ENCODE measurements around the gene ZNF408.

DNA sequence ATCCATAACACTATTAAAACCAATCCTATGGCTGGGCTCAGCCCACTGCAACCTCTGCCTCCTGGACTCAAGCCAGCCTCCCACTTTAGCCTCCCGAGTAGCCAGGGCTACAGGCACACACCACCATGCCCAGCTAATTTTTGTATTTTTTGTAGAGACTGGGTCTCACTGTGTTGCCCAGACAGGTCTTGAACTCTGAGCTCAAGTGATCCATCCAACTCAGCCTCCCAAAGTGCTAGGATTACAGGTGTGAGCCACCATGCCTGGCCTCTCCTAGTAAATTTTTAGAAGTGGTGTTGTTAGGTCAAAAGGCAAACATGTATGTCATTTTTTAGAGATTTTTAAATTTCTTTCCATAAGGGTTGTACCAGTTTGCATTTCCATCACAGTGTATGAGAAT, 32.4 kb downstream of the ZNF408 start:
- TF ChIP-seq, protein P1, sequence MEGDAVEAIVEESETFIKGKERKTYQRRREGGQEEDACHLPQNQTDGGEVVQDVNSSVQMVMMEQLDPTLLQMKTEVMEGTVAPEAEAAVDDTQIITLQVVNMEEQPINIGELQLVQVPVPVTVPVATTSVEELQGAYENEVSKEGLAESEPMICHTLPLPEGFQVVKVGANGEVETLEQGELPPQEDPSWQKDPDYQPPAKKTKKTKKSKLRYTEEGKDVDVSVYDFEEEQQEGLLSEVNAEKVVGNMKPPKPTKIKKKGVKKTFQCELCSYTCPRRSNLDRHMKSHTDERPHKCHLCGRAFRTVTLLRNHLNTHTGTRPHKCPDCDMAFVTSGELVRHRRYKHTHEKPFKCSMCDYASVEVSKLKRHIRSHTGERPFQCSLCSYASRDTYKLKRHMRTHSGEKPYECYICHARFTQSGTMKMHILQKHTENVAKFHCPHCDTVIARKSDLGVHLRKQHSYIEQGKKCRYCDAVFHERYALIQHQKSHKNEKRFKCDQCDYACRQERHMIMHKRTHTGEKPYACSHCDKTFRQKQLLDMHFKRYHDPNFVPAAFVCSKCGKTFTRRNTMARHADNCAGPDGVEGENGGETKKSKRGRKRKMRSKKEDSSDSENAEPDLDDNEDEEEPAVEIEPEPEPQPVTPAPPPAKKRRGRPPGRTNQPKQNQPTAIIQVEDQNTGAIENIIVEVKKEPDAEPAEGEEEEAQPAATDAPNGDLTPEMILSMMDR (conservative IDR thresholded peaks at IDR 0.05; ENCODE audit: low read length): no peak
- no peak for TF ChIP-seq EZH2phosphoT487 (IDR thresholded peaks at IDR 0.05; ENCODE audit: borderline replicate concordance, low read depth, low read length)

All from OCI-LY7 (cell line).